NCI-H1105 (cell line): Measurements from ENCODE around the gene TTBK1.
"Not testable (repeated sequence)": the region's sequence is repeated elsewhere in the genome, so short reads cannot be mapped to it uniquely, and the experiment has no call there.

ENCODE experiments used
- DNase-seq: peaks from one replicate; lab custom pipeline; 2025; lab: John Stamatoyannopoulos, UW

Gene TTBK1

DNA sequence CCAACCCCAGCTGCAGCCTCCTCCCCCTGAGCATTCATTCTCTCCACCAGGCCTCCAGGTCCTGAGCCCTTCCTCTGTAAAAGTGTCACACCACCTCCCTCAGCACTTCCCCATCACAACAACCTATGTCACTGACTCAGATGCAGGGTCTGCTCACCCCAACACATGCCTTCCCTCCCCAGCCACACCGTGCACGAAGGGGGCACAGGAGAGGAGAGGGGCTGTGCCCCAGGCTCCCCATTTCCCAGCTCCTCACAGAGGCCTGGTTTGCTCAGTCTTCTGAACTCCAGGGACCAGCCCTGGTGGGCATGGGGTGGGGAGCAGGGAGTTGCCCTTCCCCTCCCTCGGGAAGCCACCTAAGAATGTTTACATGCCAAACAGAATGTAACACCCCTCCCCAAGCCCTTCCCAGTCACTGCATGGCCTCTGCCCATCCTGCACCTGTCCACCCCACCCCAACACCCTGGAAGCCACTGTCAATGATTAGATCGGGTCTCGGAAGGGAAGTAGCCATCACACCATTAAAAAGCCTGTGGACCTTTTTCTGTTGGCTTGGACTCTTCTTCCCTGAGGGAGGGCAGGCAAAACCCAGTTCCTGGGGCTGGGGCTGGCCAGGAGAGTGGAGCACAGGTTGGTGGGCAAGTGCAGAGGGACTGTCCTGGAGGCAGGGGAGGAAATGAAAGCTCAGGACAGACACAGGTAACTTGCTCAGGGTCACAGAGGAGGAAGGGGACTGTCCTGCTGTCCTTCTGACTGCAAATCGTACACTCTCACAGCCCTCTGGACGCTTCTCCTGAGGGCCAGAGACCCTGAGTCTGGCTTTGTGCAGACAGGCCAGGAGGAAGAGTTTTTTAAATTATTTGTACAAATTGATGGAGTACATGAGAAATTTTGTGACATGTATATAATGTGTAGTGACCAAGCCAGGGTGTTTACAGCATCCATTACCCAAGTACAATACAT, 44.7 kb downstream of the TTBK1 start:
- DNase-seq: no peak

DNA sequence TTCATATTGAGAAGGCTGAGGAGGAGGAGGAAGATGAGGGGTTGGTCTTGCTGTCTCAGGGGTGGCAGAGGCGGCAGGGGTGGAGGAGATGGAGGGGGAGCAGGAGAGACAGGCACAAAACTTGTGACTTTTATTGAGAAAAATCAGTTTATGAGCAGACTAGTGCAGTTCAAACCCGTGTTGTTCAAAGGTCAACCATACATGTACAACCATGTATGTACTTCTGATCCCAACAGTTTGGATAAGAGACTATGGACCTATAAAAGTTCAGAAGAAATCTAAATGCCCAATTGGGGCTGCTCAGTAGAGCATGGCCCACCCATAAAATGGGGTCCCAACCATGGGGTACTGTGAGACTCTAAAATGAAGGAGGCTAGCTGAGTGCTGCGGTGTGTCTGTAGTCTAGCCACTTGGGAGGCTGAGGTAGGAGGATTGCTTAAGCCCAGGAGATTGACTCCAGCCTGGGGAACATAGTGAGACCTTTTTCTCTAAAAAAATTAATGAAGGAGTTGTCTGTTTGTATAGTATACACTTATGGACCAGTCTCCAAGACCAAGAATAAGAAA, 47.1 kb downstream of the TTBK1 start:
- no peak for DNase-seq

DNA sequence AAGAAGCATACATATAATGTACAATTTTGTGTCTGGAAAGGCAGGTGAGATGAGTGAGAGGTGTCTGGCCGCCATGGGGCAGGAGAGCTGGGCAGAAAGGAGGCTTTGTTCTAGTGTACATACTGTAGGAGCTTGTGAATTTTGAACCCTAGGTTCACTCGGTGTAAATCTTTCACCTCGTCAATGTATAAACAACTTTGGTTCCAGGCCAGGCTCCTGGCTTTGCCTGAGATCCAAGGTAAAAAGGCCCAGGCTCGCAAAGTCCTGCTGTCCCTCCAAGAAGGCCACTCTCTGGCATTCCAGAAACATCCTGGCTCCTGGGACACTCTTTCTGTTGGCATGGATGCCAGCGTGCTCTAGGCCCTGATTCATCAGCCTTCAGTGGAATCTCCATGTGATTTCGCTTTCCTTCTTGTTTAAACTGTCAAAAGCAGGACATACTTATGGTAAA, 47.6 kb downstream of the TTBK1 start:
- DNase-seq: no peak

DNA sequence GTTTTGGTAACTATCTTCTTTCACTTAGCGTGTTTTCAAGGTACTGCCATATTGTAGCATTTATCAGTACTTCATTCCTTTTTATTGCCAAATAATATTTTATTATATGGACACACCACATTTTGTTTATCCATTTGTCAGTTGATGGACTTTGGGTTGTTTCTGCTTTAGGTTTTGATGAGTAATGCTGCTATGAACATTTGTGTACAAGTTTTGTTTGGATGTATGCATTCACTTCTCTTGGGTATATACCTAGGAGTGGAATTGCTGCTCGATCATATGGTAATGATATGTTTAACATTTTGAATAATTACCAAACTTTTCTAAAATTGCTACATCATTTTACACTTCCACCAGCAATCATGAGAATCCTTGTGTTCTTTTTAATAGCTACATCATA, 48.4 kb downstream of the TTBK1 start:
- DNase-seq: no peak

DNA sequence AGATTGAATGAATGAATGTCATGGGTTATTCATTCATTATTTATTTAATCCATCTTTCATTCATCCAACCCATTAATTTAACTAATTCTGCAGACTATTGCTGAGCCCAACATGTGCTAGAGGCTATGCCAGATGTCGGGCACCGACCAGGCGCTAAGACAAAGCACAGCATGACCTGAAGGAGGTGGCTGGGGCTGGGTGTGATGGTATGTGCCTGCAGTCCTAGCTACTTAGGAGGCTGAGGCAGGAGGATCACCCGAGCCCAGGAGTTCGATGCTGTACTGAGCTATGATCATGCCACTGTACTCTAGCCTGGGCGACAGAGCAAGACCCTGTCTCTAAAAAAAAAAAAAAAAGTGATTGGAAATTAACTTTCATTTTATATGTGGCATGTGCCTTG, 49.1 kb downstream of the TTBK1 start:
- DNase-seq: no peak

DNA sequence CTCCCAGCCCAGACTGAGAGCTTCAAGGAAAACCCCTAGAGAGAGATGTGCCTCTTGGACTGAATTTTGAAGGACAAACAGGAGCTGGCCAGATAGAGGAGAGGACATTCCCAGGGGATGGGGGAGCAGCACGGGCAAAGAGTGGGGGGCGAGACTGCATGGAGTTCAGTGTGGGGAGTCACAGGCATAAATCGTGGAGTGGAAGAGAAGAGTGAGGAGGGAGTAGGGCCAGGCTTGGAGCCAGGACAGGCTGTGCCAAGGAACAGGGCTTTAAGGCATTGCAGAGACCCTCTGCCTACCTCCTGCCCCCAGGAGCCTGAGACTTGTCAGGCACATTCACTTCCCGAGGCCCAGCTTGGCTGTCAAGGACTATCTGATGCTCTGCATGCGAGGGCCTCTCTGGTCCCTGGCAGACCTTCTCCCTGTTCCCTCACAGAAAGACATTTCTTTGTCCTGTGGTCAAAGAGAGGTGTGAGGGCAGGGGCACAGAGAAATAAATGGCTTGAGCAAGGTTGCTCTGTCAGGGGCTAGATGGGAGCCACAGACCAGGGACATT, 49.6 kb downstream of the TTBK1 start:
- no peak for DNase-seq

DNA sequence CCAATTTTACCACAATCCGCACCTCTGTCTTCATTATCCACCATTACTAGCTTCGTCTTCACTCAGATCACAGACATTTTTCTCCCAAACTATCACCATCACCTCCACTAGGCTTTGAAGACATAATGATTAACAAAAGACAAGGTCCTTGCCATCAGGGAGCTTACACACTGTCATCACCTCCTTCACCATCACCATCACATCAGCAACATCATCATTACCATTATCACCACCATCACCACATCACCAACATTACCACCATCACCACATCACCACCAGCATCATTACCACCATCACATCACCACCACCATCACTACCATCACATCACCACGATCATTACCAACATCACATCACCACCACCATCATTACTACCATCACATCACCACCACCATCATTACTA, 50.4 kb downstream of the TTBK1 start:
- DNase-seq: no peak

DNA sequence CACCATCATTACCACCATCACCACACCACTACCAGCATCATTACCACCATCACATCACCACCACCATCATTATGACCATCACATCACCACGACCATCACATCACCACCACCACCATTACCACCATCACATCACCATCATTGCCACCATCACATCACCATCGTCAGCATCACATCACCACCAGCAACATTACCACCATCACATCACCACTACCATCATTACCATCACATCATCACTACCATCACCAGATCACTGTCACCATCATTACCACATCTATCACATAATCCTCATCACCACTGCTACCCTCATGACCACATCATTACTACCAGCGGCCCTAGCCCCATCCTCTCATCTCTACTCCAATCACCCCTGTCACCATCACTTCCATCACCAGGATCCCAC, 51.3 kb downstream of the TTBK1 start:
- DNase-seq: no peak

DNA sequence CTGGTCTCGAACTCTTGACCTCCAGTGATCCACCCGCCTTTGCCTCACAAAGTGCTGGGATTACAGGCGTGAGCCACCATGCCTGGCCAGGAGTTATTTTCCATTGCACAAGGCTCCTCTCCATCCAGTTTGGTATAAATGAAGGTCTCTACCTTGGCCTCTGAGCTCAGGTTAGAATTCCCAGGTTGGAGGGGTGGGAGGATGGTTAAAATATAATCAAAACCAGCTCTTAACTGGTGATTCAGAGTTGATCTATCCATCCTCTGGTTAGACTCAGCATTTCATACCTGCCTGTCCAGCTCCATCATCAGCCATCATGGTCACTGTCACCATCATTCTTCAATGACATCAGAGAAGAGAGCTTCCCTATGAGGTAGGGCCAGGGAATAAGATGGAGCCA, 52.2 kb downstream of the TTBK1 start:
- no peak for DNase-seq

DNA sequence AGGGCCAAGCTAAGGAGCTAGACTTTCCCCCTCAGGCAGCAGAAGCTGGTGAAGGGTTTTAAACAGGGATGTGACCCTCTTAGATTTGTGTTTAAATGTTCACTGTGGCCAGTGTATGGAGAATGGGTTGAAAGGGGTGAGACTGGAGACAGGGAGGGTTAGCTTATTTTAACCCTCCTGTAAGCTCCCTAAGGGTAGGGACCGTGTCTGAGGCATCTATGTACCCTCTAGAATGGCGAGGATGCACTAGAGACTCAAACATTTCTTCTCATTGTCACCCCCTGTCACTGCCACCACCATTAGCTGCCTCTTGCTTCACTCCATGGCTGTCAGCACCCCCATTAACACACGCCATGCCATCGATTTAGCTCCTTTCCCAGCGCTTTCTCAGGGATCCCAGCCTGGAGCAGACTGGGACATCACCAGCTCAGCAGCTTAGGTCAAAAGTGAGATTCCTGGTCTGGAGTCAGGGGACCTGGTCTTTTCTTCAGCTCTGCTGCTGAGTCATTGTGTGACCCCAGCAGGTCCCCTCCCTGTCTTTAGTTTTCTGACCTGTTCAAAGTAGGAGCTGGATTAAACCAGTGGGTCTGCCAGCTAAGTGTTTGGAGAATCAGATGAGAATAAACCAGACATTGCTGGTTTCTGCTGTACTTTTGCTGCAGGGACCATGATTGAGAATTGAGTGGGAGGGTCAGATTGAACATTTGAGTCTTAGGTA, 53.7 kb downstream of the TTBK1 start:
- DNase-seq: no peak

DNA sequence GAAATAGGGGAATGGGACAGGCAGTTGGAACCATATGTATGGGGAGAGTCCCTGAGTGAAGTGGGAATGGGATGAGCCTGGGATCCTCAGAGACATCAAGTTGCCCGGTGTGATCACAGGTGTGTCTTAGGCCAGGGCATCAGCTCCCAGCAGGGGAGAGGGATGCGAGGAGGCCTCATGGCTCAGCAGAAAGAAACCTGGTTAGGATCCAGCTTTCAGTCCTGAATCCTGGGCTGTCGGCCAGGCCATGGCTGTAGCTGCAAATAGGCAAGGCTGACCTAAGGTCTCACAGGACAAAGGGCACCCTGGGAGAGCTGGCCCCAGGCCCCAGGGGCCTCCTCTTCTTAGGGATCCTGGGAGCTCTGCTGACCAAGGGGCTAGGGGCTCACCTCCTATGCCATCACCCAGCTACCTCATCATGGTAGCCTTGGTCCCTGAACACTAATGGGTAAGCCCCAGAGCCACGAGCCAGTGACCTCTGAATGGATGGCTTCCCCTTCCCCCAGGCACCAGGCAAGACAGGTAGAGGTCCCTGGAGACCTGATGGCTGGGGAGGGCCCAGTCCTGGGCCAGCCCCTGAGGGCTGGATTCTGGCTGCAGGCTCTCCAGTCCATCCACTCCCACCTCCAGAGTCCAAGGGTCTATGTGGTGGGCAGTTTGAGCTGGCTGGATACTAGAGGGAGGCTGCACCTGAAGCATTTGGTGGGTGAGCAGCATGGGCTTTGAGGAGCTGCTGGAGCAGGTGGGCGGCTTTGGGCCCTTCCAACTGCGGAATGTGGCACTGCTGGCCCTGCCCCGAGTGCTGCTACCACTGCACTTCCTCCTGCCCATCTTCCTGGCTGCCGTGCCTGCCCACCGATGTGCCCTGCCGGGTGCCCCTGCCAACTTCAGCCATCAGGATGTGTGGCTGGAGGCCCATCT, 54.6 kb downstream of the TTBK1 start, which contains the start of gene SLC22A7:
Gene SLC22A7, plus strand, starts transcription at position 617 of the 921 bp plus-strand sequence. Its CDS starts 99 bp downstream, at position 716.
- no peak for DNase-seq

DNA sequence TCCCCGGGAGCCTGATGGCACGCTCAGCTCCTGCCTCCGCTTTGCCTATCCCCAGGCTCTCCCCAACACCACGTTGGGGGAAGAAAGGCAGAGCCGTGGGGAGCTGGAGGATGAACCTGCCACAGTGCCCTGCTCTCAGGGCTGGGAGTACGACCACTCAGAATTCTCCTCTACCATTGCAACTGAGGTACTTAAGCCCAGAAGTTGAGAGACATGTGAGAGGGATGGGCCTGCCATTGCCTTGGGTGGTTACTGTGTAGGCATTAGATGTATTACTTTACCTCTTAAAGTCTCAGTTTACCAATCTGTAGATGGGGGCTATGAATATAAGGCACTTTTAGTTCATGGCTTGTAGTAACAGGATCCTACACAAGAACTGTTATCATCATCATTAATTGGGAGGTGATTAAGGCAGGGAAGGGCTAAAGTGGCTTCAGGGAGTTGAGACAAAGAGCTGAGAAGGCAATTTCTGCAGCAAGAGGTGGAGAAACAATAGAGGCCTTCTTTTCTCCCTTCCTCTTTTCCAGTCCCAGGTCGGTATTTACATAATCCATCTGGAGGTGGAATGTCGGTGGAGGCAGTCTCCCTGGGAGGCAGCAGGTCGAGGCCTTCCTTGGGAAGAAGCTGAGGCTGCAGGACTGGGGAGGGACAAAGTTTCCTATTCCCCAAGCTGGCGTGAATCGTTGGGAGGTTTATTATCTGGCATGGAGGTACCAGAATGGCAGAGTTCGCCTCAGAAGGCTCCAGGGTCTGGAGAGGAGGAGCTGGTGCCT, 55.5 kb downstream of the TTBK1 start:
- DNase-seq: no peak

DNA sequence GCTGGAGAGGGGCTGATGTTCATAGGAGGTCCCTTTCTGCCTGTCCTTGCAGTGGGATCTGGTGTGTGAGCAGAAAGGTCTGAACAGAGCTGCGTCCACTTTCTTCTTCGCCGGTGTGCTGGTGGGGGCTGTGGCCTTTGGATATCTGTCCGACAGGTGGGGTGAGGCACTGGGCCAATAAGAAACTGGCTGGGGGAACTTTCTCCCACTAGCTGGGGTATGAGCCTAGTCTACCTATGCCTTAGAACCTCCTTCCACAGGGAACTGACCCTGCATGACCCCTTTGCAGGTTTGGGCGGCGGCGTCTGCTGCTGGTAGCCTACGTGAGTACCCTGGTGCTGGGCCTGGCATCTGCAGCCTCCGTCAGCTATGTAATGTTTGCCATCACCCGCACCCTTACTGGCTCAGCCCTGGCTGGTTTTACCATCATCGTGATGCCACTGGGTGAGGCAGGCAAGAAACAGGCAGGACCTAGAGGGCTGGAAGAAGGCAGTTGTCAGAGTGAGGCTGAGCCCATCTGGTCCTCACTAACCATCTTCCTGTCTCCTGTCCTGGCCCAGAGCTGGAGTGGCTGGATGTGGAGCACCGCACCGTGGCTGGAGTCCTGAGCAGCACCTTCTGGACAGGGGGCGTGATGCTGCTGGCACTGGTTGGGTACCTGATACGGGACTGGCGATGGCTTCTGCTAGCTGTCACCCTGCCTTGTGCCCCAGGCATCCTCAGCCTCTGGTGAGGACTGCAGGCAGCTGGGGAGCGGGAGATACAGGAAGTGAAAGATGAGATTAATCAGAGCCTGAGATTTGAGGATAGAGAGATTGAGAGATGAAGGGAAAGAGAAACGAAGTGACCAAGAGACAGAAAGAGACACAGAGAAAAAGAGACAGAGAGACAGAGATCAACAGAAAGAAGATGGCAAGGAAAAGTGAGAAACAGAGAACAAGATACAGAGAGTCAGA, 56.3 kb downstream of the TTBK1 start:
- no peak for DNase-seq

DNA sequence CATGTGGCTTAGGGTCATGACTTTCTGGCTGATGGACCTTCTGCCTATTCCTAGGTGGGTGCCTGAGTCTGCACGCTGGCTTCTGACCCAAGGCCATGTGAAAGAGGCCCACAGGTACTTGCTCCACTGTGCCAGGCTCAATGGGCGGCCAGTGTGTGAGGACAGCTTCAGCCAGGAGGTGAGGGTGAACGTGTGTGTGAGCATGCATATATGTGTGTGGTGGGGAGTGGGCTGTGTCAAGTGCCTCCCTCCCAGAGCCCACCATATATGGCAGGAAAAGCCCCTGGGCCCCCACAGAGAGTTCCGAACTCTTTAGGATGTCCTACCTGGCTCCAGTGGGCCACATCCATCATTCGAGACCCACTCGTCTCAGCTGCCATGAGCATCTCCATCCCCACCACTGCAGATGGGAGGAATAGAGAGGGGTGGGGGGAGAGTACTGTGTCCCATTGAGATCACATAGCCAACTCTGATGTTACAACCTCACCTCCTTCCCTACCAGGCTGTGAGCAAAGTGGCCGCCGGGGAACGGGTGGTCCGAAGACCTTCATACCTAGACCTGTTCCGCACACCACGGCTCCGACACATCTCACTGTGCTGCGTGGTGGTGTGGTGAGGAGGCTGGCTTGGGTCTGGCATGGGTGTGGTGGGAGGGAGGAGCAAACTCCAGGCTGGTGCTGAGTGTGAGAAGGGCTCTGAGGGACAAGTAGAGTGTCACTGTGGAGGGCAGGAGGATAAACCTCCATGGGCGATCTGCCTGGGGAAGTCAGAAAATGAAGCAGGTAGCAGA, 58.0 kb downstream of the TTBK1 start:
- no peak for DNase-seq

DNA sequence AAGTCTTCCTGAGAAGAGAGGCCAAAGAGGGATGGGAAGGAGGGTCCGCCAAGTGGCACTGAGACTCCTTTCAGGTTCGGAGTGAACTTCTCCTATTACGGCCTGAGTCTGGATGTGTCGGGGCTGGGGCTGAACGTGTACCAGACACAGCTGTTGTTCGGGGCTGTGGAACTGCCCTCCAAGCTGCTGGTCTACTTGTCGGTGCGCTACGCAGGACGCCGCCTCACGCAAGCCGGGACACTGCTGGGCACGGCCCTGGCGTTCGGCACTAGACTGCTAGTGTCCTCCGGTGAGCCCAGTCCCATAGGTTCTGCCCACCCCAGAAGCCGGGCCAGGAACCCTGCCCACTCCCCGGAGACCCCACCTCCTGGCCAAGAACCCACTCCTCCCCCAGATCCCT, 58.8 kb downstream of the TTBK1 start:
- DNase-seq: no peak

DNA sequence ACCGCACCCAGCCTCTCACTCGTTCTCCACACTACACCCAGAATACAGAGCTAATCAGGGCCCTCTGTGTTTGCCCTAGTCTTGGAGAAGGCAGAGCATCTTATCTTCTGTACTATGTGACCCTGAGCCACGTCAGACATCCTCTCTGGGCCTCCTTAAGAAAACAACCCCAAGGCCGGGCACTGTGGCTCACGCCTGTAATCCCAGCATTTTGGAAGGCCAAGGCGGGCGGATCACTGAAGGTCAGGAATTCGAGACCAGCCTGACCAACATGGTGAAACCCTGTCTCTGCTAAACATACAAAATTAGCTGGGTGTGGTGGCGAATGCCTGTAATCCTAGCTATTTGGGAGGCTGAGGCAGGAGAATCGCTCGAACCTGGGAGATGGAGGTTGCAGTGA, 59.7 kb downstream of the TTBK1 start:
- not testable (repeated sequence) for DNase-seq

DNA sequence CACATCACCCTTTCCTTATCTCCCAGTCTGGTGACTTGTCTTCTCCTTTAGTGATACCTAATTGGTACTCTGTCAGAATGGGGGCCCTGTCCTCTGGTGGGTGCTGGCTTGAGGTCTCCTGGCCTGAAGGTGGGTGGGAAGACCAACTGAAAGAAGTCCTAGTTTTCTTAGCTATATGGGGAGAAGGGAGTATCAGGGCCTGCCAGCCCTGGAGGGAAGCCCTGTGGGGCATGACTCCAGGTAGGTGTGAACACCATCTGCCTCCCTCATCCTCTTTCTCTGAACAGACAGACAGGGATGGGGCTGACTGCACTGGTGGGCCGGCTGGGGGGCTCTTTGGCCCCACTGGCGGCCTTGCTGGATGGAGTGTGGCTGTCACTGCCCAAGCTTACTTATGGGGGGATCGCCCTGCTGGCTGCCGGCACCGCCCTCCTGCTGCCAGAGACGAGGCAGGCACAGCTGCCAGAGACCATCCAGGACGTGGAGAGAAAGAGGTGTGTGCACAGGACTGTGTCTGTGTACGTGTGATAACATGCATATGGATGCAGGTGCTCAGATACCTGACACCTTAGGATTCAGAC, 60.6 kb downstream of the TTBK1 start:
- DNase-seq: no peak

DNA sequence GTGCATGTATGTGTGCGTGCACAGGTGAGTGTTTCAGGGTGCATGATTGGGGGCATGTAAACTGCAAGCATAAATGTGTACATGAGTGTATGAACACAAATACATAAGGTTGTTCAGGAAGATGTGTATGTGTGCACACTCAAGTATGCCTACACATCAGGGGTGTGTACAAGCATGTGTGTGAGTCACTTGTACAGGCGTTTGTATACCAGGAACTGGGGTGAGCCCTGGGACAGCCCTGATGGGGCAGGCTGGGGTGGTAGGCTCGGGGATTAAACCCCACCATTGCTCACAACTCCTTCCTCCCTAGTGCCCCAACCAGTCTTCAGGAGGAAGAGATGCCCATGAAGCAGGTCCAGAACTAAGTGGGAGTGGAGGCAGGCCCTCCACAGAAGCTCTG, 61.1 kb downstream of the TTBK1 start:
- no peak for DNase-seq
